GM12865 (cell line): ENCODE results near the gene ZNF512B.

Experiments used
- DNase-seq: peaks from one replicate; pipeline ENCODE4 v3.0.0; 2010; ENCODE audit warnings: low read depth
- H3K4me3 ChIP-seq: 2 replicates; pipeline ENCODE4 v1.5.1; 2011; ENCODE audit warnings: mild to moderate bottlenecking, low read depth, low read length, control low read depth
- TF ChIP-seq, protein P1 (sequence below): IDR thresholded peaks from 2 replicates; pipeline ENCODE4 v1.5.1; 2011; ENCODE audit warnings: low read length, control low read depth, low read depth, inconsistent platforms; ENCODE audit not compliant: insufficient read depth; ENCODE audit errors: missing control alignments

The ZNF512B gene

DNA sequence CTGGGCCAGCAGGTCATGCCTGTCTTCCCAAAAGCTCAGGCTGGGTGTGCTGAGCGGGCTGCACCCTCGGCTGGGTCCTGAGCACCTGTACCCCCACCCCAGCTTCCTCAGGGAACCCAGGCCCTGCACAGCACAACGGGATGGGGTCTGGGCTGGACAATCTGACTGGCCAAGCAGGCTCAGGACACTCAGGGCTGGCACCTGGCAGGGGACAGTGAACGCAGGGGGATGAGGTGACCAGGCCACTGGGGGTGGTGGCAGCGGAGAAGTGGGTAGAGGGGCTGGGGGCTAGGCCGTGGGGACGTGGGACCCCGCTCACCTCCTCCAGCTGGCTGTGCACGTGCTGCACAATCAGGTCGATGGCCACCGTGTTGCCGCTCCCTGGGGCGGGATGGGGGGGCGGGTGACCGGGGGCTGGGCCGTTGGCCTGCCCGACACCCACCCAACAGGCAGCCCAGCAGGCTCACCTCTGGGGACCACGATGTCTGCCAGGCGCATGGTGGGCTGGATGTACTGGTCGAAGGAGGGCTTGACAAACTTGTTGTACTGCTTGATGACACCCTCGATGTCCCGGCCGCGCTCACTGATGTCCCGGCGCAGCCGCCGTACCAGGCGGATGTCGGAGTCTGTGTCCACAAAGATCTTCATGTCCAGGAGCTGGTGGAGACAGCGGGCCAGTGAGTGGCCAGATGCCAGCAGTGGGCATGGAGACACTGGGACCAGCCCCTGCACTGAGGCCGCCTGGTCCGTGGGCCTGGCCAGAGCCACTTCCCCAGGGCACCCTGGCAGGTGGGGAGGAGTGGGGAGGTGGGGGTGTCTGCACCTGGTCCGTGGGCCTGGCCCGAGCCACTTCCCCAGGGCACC, 25.4 kb downstream of the ZNF512B start:
- no peak overlapping the region for H3K4me3 ChIP-seq
- TF ChIP-seq, protein P1, sequence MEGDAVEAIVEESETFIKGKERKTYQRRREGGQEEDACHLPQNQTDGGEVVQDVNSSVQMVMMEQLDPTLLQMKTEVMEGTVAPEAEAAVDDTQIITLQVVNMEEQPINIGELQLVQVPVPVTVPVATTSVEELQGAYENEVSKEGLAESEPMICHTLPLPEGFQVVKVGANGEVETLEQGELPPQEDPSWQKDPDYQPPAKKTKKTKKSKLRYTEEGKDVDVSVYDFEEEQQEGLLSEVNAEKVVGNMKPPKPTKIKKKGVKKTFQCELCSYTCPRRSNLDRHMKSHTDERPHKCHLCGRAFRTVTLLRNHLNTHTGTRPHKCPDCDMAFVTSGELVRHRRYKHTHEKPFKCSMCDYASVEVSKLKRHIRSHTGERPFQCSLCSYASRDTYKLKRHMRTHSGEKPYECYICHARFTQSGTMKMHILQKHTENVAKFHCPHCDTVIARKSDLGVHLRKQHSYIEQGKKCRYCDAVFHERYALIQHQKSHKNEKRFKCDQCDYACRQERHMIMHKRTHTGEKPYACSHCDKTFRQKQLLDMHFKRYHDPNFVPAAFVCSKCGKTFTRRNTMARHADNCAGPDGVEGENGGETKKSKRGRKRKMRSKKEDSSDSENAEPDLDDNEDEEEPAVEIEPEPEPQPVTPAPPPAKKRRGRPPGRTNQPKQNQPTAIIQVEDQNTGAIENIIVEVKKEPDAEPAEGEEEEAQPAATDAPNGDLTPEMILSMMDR, result no peak
- no peak for DNase-seq

DNA sequence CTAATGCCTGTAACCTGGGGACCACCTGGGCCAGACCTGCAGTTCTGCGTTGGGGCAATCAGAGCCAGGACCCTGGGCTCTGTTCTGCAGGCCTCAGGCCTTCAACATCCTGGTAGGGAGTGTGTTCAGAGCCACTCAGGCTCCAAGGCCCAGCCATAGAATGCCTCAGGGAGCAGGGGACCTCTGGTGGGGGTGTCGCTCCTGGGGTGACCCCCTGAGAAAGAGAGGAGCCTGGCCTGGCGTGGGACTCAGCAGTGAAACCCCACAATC, 26.0 kb downstream of the ZNF512B start:
- TF ChIP-seq, protein P1, result no peak
- no peak overlapping the region for H3K4me3 ChIP-seq
- no peak for DNase-seq

DNA sequence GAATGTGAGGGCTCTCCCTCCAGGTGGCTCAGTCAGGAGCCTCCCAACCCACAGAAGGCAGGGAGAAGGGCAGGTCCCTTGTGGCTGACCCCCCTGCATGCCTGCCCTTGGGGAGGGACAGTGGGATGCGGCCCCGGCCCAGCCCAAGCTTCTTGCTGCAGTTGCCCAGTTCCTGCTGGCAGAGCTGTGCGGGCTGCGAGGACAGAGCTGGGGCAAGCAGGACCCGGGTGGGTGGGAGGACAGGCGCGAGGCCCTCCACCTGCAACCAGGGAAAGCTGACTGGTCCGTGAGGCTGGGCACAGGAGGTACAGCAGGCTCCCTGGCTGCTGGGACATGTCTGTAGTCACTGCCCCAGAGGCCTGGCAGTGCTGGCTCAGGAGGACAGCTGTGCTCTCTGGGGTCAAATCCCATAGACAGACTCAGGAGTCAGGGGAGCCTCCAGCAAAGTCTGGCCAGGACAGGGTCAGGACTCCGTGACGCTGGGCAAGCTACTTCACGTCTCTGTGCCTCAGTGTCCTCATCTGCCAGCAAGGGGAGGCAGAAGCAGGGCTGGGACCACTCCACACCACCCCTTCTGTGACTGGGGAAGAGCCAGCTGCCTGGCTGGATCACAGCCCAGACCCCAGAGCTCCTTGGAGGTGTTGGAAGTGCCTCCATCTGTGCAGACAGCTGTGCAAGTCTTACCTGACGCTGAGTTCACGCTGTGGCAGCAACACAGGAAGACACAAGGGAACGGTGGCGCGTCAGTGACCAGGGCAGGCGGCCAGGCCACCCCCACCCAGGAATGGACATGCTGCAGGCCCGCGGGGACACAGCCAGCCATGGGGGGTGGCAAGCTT, 26.5 kb downstream of the ZNF512B start:
- no peak for DNase-seq
- H3K4me3 ChIP-seq, result no peak overlapping the region
- TF ChIP-seq, protein P1, result no peak

DNA sequence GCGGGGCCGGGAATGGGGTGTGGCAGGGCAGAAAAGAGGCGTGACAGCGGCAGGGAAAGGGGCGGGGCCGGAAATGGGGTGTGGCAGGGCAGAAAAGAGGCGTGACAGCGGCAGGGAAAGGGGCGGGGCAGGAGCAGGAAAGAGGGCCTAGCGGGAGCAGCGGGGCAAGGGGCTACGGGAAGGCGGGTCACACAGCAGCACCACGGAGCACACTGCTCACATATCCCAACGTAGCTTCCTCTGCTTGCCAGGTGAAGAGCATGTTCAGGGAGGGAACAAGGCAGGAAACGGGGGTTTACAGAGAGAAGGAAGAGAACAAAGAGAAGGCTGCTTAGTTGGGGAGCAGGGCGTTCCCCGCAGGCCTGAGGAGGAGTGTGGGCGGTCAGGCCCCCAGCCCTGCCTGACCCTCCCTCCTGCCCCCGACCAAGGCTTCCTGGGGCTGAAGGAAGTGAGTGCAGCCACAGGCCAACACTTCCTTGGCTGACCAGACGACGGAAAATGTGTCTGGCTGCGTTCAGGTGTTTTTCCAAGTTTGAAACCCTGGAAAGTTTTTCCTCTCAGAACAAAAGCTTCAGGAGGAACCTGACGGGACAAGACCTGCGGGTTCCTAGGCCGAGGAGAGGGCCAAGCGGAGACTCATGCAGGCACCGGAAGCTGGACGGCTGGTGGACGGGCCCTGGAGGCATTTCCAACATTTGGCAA, 27.3 kb downstream of the ZNF512B start:
- TF ChIP-seq, protein P1, result no peak
- peak; percentile 66 for DNase-seq

DNA sequence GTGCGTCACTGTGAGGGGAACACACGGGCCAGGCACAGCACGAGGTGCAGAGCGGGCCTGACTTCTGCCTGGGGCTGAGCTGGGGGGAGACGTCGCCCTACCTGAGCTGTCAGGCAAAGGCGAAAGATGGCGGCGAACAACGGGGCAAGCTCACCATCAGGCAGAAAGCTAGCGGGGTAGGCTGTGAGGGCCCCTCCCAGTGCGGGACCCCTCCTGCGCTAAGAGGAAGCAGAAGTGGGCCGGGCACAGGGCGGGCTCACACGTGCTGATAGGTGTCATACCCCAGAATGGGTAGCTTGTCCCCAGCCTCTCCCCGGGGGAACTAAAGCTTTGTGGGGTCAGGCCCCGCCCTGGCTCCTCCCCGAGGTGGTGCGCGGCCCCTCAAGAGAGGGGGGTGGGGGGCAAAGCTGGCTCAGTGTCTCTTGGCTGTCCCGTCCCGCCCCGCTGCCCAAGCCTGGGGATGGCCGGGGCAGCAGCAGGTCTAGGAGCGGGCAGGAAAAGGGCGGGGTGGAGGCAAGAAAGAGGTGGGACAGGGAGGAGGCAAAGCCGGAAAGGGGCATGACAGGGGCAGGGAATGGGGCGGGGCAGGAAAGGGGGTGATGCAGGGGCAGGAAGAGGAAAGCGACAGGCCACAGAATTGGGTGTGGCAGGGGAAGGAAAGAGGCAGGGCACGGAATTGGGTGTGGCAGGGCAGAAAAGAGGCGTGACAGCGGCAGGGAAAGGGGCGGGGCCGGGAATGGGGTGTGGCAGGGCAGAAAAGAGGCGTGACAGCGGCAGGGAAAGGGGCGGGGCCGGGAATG, 28.2 kb downstream of the ZNF512B start:
- DNase-seq, result peak; percentile 83
- TF ChIP-seq, protein P1, result no peak

More for the DNA sequence above, 27.3 kb downstream of the ZNF512B start:
- H3K4me3 ChIP-seq, result no peak overlapping the region

More for the DNA sequence above, 28.2 kb downstream of the ZNF512B start:
- no peak overlapping the region for H3K4me3 ChIP-seq
